Measurements from ENCODE around the gene CELF1. TPM values are rescaled to one million over a fixed set of nuclear protein-coding genes. Genes with fewer than 3 reads are reported as not detected.

The CELF1 gene
- total and polyA plus RNA-seq, 2 of the 13 experiments (the other 11 are each of a cell fraction or from before 2014, with no cell fraction given), result 69.0 to 80.1 TPM

GRCh38 chr11:47583844-47584243, 30.9 kb upstream of the CELF1 start:
- Histone ChIP-seq H3K9me3 (ENCODE audit: low read length) (no peaks in the 10 kb centered on the region), H3K4me1 (ENCODE audit: insufficient read depth, low read length) (peaks cover 33% of the 10 kb centered on the region), H3K79me2 (ENCODE audit: insufficient read depth, low read length) (peaks cover 19% of the 10 kb centered on the region), H3K4me2 (ENCODE audit: low read depth, low read length) (no peak overlapping the region), H3K27me3 (ENCODE audit: control insufficient read depth in 1 of 2, insufficient read depth in 2 of 2, low read length in 2 of 2) (no peaks in the 10 kb centered on the region; a peak in 1 of 5 replicates), H3K27ac (ENCODE audit: extremely low read length, insufficient read depth, low read length) (no peak overlapping the region), H3K9ac (ENCODE audit: insufficient read depth, low read depth, low read length) (no peak overlapping the region), H4K20me1 (ENCODE audit: insufficient read depth, low read length) (no peaks in the 10 kb centered on the region), H3K36me3 (replicated peaks in 1 of 2; ENCODE audit: control insufficient read depth in 1 of 2, insufficient read depth in 2 of 2, low read length in 2 of 2) (peaks cover 10 to 37% of the 10 kb centered on the region in 2 experiments), H2AFZ (ENCODE audit: low read length) (no peak overlapping the region), H3K4me3 (replicated peaks in 1 of 3; ENCODE audit: insufficient read depth in 1 of 3, low read depth in 2 of 3, low read length in 3 of 3) (no peak overlapping the region)
- ATAC-seq, result no peak
- 95% methylated on average over 5 of the region's 5 CpGs for WGBS (ENCODE audit: low lambda C conversion rate)
- TF ChIP-seq RBAK (CRISPR knock-in tag; IDR thresholded peaks at IDR 0.05) (no peak), RELA (CRISPR knock-in tag; IDR thresholded peaks at IDR 0.05) (no peak), ZFP1 (CRISPR knock-in tag; IDR thresholded peaks at IDR 0.05) (no peak), PREB (CRISPR knock-in tag; IDR thresholded peaks at IDR 0.05) (no peak), JUN (CRISPR knock-in tag; IDR thresholded peaks at IDR 0.05) (no peak), MYNN (CRISPR knock-in tag; IDR thresholded peaks at IDR 0.05; ENCODE audit: low read depth) (no peak), SMARCE1 (IDR thresholded peaks at IDR 0.05; ENCODE audit: borderline replicate concordance) (no peak), ZNF335 (CRISPR knock-in tag; IDR thresholded peaks at IDR 0.05) (no peak), BCL3 (CRISPR knock-in tag; IDR thresholded peaks at IDR 0.05) (no peak), ZNF275 (CRISPR knock-in tag; IDR thresholded peaks at IDR 0.05; ENCODE audit: borderline replicate concordance) (no peak), PHF21A (CRISPR knock-in tag; IDR thresholded peaks at IDR 0.05) (no peak), SETDB1 (CRISPR knock-in tag; IDR thresholded peaks at IDR 0.05; ENCODE audit: borderline replicate concordance) (no peak), POGZ (CRISPR knock-in tag; IDR thresholded peaks at IDR 0.05) (no peak)
- TF ChIP-seq, protein P1, sequence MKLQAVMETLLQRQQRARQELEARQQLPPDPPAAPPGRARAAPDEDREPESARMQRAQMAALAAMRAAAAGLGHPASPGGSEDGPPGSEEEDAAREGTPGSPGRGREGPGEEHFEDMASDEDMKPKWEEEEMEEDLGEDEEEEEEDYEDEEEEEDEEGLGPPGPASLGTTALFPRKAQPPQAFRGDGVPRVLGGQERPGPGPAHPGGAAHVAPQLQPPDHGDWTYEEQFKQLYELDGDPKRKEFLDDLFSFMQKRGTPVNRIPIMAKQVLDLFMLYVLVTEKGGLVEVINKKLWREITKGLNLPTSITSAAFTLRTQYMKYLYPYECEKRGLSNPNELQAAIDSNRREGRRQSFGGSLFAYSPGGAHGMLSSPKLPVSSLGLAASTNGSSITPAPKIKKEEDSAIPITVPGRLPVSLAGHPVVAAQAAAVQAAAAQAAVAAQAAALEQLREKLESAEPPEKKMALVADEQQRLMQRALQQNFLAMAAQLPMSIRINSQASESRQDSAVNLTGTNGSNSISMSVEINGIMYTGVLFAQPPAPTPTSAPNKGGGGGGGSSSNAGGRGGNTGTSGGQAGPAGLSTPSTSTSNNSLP (IDR thresholded peaks at IDR 0.05; ENCODE audit: low read depth, low read length), result no peak
- TF ChIP-seq, protein P2, sequence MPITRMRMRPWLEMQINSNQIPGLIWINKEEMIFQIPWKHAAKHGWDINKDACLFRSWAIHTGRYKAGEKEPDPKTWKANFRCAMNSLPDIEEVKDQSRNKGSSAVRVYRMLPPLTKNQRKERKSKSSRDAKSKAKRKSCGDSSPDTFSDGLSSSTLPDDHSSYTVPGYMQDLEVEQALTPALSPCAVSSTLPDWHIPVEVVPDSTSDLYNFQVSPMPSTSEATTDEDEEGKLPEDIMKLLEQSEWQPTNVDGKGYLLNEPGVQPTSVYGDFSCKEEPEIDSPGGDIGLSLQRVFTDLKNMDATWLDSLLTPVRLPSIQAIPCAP (CRISPR knock-in tag; IDR thresholded peaks at IDR 0.05; ENCODE audit: low read depth), result no peak
- TF ChIP-seq, protein P3, sequence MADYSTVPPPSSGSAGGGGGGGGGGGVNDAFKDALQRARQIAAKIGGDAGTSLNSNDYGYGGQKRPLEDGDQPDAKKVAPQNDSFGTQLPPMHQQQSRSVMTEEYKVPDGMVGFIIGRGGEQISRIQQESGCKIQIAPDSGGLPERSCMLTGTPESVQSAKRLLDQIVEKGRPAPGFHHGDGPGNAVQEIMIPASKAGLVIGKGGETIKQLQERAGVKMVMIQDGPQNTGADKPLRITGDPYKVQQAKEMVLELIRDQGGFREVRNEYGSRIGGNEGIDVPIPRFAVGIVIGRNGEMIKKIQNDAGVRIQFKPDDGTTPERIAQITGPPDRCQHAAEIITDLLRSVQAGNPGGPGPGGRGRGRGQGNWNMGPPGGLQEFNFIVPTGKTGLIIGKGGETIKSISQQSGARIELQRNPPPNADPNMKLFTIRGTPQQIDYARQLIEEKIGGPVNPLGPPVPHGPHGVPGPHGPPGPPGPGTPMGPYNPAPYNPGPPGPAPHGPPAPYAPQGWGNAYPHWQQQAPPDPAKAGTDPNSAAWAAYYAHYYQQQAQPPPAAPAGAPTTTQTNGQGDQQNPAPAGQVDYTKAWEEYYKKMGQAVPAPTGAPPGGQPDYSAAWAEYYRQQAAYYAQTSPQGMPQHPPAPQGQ (CRISPR knock-in tag; IDR thresholded peaks at IDR 0.05; ENCODE audit: borderline replicate concordance), result no peak
- ChIA-PET CTCF (ENCODE audit: low intra/inter-chr PET ratio, low total read pairs) (no interaction called here), POLR2A (no interaction called here)
- in situ Hi-C loops (cut with HindIII; ENCODE audit: extremely low pct_ligation_motif_present, low pct_unique_long_range_greater_than_20kb), result no loop called here
- no TSS peak for BruUV-seq (replicated peaks)
- DNase-seq (ENCODE audit: low spot score), result no peak
- FAIRE-seq, result no peak
- intact Hi-C loops (cut with micrococcal nuclease; ENCODE audit: unreplicated experiment), result no loop called here
